Astrocyte of the spinal cord (primary cell): Measurements from ENCODE around the gene CCDC8.

Experiments
- DNase-seq: peaks from one replicate; pipeline ENCODE4 v3.0.0; 2011; ENCODE audit warnings: low read depth, low spot score
- H3K4me3 ChIP-seq: 2 replicates; pipeline ENCODE4 v1.5.1; 2011; ENCODE audit warnings: low read depth, mild to moderate bottlenecking, low read length, moderate library complexity
- in situ Hi-C: cut with HindIII; loops from 2 replicates; pipeline ENCODE4 v1.10.0; 2017; ENCODE audit warnings: low sequenced_read_pairs
- TF ChIP-seq, protein P1 (sequence below): IDR thresholded peaks from 2 replicates; pipeline ENCODE4 v1.5.1; 2012; ENCODE audit warnings: low read depth, mild to moderate bottlenecking, low read length, inconsistent platforms

CCDC8 gene

DNA sequence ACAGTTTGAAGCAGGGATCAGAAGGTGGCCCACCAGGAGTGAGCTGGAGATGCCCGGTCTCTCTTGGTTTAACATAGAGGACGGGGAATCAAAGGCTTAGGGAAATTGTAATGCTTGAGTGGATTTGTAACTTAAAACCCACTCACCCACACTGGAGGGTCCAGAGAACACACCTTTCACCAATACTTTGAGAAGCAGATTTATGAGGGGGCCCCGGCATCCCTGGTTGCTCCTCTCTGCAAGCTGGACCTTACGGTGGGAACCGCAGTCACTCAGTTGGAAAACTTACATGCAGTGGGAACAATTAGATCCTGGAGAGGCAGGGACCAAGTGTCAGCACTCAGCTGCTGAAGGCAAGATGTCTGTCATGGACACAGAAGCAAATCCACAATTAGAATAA is 45.9 kb downstream of the CCDC8 start:
- H3K4me3 ChIP-seq: no peak overlapping the region

DNA sequence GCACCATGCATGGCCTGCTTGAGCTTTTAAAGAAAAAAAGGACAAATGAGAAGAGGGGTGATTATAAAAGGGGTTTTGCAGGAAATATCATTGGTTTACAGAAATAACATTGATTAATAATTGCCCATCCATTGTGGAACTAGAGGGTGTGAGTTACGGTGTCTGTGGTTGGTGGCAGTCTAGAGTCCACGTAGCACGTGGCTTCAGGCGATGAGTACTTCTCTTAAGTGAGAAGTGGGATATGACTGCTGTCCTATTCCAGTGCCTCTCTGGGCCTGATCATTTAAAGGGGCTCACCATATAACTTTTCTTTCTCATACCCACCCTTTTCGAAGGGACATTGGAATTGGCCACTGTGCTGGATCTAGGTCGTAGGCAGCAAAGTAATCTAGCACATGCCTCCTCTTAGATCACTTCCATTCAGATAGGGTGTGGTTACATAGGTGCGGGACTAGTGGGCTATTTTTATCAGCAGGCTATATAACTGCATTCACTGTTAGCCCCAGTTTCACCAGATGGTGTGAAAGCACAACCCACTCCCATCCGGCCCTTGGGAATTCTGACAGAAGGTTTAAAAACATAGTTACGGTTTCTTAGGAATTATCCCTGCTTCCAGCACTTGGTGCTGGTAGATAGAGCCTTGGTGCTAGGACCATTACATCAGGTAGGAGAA is 46.6 kb downstream of the CCDC8 start:
- H3K4me3 ChIP-seq: no peak overlapping the region
- TF ChIP-seq, protein P1, sequence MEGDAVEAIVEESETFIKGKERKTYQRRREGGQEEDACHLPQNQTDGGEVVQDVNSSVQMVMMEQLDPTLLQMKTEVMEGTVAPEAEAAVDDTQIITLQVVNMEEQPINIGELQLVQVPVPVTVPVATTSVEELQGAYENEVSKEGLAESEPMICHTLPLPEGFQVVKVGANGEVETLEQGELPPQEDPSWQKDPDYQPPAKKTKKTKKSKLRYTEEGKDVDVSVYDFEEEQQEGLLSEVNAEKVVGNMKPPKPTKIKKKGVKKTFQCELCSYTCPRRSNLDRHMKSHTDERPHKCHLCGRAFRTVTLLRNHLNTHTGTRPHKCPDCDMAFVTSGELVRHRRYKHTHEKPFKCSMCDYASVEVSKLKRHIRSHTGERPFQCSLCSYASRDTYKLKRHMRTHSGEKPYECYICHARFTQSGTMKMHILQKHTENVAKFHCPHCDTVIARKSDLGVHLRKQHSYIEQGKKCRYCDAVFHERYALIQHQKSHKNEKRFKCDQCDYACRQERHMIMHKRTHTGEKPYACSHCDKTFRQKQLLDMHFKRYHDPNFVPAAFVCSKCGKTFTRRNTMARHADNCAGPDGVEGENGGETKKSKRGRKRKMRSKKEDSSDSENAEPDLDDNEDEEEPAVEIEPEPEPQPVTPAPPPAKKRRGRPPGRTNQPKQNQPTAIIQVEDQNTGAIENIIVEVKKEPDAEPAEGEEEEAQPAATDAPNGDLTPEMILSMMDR: no peak
- in situ Hi-C loops: no loop called here
- DNase-seq: no peak

More for the DNA sequence above, 45.9 kb downstream of the CCDC8 start:
- no peak for DNase-seq
- TF ChIP-seq, protein P1: no peak
- in situ Hi-C loops: no loop called here

DNA sequence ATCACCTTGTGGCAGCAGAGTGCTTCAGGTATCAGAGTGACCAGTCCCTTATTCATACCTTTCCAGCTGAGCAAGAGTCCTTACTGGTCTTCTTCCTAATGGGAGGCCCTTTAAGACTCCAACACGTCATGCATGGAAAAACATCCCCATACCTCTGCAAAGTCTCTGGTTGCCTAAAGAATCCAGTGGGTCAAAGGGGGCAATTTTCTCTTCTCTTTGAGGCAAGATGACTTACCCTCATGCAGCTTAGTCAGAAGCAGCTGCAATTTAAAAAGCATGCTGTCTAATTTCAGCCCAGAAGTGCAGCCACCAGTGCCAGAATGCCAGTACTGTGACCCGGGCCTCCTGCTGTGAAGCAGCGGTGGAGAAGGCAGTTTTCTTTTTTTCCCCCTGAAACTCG is 47.8 kb downstream of the CCDC8 start:
- in situ Hi-C loops: no loop called here
- peak; percentile 57 for DNase-seq
- H3K4me3 ChIP-seq: no peak overlapping the region
- TF ChIP-seq, protein P1: no peak

DNA sequence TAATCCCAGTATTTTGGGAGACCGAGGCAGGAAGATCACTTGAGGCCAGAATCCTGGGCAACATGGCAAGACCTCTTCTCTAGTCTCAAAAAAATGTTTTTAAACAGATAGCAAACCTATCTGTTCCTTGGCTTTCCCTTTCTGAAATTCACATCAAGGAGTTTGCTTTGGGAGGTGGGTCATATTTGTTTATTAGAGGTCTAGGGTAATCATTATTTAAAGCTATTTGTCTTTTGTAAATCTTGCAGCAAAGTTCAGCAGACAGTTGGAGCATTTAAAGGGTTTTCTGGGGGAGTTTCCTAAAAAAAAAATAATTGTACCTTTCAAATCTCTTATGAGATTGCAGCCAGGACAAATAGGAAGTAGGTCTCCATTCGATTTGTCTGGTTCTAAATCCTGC is 49.0 kb downstream of the CCDC8 start:
- no peak for DNase-seq
- TF ChIP-seq, protein P1: no peak
- H3K4me3 ChIP-seq: no peak overlapping the region
- in situ Hi-C loops: no loop called here

DNA sequence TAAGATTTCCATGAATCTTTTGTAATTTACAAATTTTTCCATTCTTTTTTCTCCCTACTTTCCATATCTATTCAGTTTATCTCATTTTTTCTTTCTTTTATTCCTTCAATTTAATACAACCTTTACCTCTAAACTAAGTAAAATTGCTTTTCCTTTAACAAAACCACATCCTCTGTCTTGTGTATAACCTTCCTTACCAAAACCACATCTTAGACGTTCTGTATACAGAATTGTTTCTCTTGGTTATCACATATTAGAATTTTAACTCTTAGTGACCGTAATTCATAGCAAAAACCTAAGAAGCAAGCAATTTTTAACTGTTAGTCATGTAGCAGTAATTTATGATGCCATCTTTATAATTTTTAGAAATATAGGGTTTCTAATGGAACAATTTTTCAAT is 51.4 kb downstream of the CCDC8 start:
- TF ChIP-seq, protein P1: no peak
- peak; percentile 22 for DNase-seq
- H3K4me3 ChIP-seq: no peak overlapping the region
- in situ Hi-C loops: no loop called here
